Activated CD4-positive, alpha-beta T cell treated with anti-CD3 and anti-CD28 coated beads, Interleukin-2, amount 50 U/mL, for 48 hours (primary cell): Measurements from ENCODE around the gene SLC35D3.
A peak's percentile ranks its signal among the peaks of the same experiment; 100 is the strongest.
"Not testable (repeated sequence)": the region's sequence is repeated elsewhere in the genome, so short reads cannot be mapped to it uniquely, and the experiment has no call there.

Source experiments
- DNase-seq, 2 experiments: peaks; one replicate each; pipeline ENCODE4 v3.0.0-alpha.2; 2020

The SLC35D3 gene

GRCh38 chr6:136923116-136923953 is 1.2 kb downstream of the SLC35D3 start:
- DNase-seq = peak; percentile 15 to 35

- no peak for DNase-seq
These were observed 2.0 kb downstream of the SLC35D3 start for GRCh38 chr6:136923954-136924673.

- no peak for DNase-seq
These were observed 4.3 kb downstream of the SLC35D3 start for GRCh38 chr6:136926383-136926782.

GRCh38 chr6:136927292-136927691 is 5.2 kb downstream of the SLC35D3 start:
- peak; percentile 9 to 24 for DNase-seq

- no peak for DNase-seq
These were observed 8.4 kb downstream of the SLC35D3 start for GRCh38 chr6:136930528-136930927.

- no peak for DNase-seq
These were observed 10.5 kb downstream of the SLC35D3 start for GRCh38 chr6:136932599-136932998.

- DNase-seq = no peak
These were observed 23.0 kb downstream of the SLC35D3 start for GRCh38 chr6:136945072-136945471.

GRCh38 chr6:136945711-136946121 is 23.6 kb downstream of the SLC35D3 start:
- DNase-seq = peak in 1 of 2 experiments; percentile 5

GRCh38 chr6:136947037-136947436 is 24.9 kb downstream of the SLC35D3 start:
- no peak for DNase-seq

GRCh38 chr6:136949957-136950356 is 27.9 kb downstream of the SLC35D3 start:
- DNase-seq = not testable (repeated sequence)

- no peak for DNase-seq
These were observed 28.5 kb downstream of the SLC35D3 start for GRCh38 chr6:136950436-136951126.

GRCh38 chr6:136952714-136953260 is 30.7 kb downstream of the SLC35D3 start:
- DNase-seq = no peak

- DNase-seq = no peak
These were observed 33.0 kb downstream of the SLC35D3 start for GRCh38 chr6:136955123-136955522.

- no peak for DNase-seq
These were observed 34.8 kb downstream of the SLC35D3 start for GRCh38 chr6:136956590-136957544.

GRCh38 chr6:136958168-136958567 is 36.1 kb downstream of the SLC35D3 start:
- no peak for DNase-seq

GRCh38 chr6:136959471-136959891 is 37.4 kb downstream of the SLC35D3 start:
- DNase-seq = no peak

GRCh38 chr6:136959935-136960334 is 37.8 kb downstream of the SLC35D3 start:
- DNase-seq = not testable (repeated sequence)

- no peak for DNase-seq
These were observed 38.7 kb downstream of the SLC35D3 start for GRCh38 chr6:136960781-136961180.

GRCh38 chr6:136961848-136962247 is 39.7 kb downstream of the SLC35D3 start:
- no peak for DNase-seq

- DNase-seq = no peak
These were observed 40.6 kb downstream of the SLC35D3 start for GRCh38 chr6:136962661-136963060.

- no peak for DNase-seq
These were observed 41.2 kb downstream of the SLC35D3 start for GRCh38 chr6:136963259-136963658.

- DNase-seq = no peak
These were observed 42.3 kb downstream of the SLC35D3 start for GRCh38 chr6:136964398-136964797.
